Hepatocyte (in vitro differentiated cells): Measurements from ENCODE around the gene B3GAT1. TPM values are rescaled to one million over a fixed set of nuclear protein-coding genes. Genes with fewer than 3 reads are reported as not detected.
A peak's percentile ranks its signal among the peaks of the same experiment; 100 is the strongest.

Experiments
- DNase-seq: peaks from one replicate; pipeline ENCODE4 v3.0.0-alpha.2; 2016; ENCODE audit warnings: low spot score
- H2AFZ ChIP-seq: fragments of 200-600 bp; sonication (generic); 2 replicates; pipeline ENCODE4 v1.6.0; 2016; ENCODE audit warnings: antibody characterized with exemption, mild to moderate bottlenecking
- H3K27ac ChIP-seq: fragments of 200-600 bp; sonication (generic); 2 replicates; pipeline ENCODE4 v1.5.1; 2016; ENCODE audit warnings: mild to moderate bottlenecking
- H3K27me3 ChIP-seq: fragments of 200-600 bp; sonication (generic); 2 replicates; pipeline ENCODE4 v1.6.1; 2016
- H3K36me3 ChIP-seq: fragments of 200-600 bp; sonication (generic); replicated peaks from 2 replicates; pipeline ENCODE4 v1.5.1; 2016; ENCODE audit warnings: low read depth; ENCODE audit not compliant: insufficient read depth
- H3K4me1 ChIP-seq: fragments of 200-600 bp; sonication (generic); 2 replicates; pipeline ENCODE4 v1.5.1; 2016; ENCODE audit warnings: mild to moderate bottlenecking, moderate library complexity; ENCODE audit not compliant: insufficient read depth
- H3K4me2 ChIP-seq: fragments of 200-600 bp; sonication (generic); 2 replicates; pipeline ENCODE4 v1.6.0; 2016
- H3K4me3 ChIP-seq: fragments of 200-600 bp; sonication (generic); 2 replicates; pipeline ENCODE4 v1.5.1; 2016; ENCODE audit warnings: mild to moderate bottlenecking
- H3K79me2 ChIP-seq: fragments of 200-600 bp; sonication (generic); 2 replicates; pipeline ENCODE4 v1.6.0; 2017; ENCODE audit warnings: mild to moderate bottlenecking
- H3K9me2 ChIP-seq: fragments of 200-600 bp; sonication (generic); replicated peaks from 2 replicates; pipeline ENCODE4 v1.6.0; 2017; ENCODE audit warnings: mild to moderate bottlenecking; ENCODE audit not compliant: insufficient read depth
- H3K9me3 ChIP-seq: fragments of 200-600 bp; sonication (generic); 2 replicates; pipeline ENCODE4 v1.5.1; 2016; ENCODE audit warnings: low read depth, mild to moderate bottlenecking
- H4K20me1 ChIP-seq: fragments of 200-600 bp; sonication (generic); 2 replicates; pipeline ENCODE4 v1.6.0; 2016; ENCODE audit warnings: mild to moderate bottlenecking; ENCODE audit not compliant: insufficient read depth, poor library complexity, severe bottlenecking
- EZH2 ChIP-seq: fragments of 200-600 bp; sonication (generic); IDR thresholded peaks from 2 replicates; pipeline ENCODE4 v1.6.1; 2016; ENCODE audit warnings: antibody characterized with exemption, mild to moderate bottlenecking, borderline replicate concordance
- EZH2phosphoT487 ChIP-seq: fragments of 200-600 bp; sonication (generic); IDR thresholded peaks from one replicate; pipeline ENCODE4 v1.6.1; 2018; ENCODE audit warnings: antibody characterized with exemption, mild to moderate bottlenecking, low read depth, moderate library complexity; ENCODE audit not compliant: unreplicated experiment, severe bottlenecking
- WGBS: methylation state at CpG from one replicate; pipeline ENCODE4 v1.1.6; 2016; ENCODE audit warnings: low lambda C conversion rate; ENCODE audit errors: missing lambda C conversion rate; 5-methylcytosine and 5-hydroxymethylcytosine counted together
- polyA plus RNA-seq: library from polyadenylated mRNA; unstranded; fragments of >200 nt; fragmentation: Nextera tagmentation; extraction: Ambion mirVana; gene quantifications from 2 replicates; pipeline ENCODE4 v1.2.1, GENCODE V29; 2016
- total RNA-seq: library from RNA; depleted of rRNA; stranded (reverse); fragments of >200 nt; gene quantifications from 2 replicates; pipeline ENCODE4 v1.2.3, GENCODE V29; 2014
- TF ChIP-seq, protein P1 (sequence below): fragments of 200-600 bp; sonication (generic); IDR thresholded peaks from 2 replicates; pipeline ENCODE4 v1.5.1; 2016; ENCODE audit warnings: antibody characterized with exemption, mild to moderate bottlenecking; ENCODE audit not compliant: poor library complexity

The B3GAT1 gene
- total and polyA plus RNA-seq, 2 experiments from 2014 or later = 0.17 to 0.40 TPM

- TF ChIP-seq EZH2 = no peak
- TF ChIP-seq EZH2phosphoT487 = no peak
- TF ChIP-seq, protein P1, sequence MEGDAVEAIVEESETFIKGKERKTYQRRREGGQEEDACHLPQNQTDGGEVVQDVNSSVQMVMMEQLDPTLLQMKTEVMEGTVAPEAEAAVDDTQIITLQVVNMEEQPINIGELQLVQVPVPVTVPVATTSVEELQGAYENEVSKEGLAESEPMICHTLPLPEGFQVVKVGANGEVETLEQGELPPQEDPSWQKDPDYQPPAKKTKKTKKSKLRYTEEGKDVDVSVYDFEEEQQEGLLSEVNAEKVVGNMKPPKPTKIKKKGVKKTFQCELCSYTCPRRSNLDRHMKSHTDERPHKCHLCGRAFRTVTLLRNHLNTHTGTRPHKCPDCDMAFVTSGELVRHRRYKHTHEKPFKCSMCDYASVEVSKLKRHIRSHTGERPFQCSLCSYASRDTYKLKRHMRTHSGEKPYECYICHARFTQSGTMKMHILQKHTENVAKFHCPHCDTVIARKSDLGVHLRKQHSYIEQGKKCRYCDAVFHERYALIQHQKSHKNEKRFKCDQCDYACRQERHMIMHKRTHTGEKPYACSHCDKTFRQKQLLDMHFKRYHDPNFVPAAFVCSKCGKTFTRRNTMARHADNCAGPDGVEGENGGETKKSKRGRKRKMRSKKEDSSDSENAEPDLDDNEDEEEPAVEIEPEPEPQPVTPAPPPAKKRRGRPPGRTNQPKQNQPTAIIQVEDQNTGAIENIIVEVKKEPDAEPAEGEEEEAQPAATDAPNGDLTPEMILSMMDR = no peak
- H3K4me2 ChIP-seq = peak overlapping the region; percentile 100
- H3K79me2 ChIP-seq = no peaks in the 10 kb centered on the region
- H3K9me2 ChIP-seq = no peaks in the 10 kb centered on the region
- peak overlapping the region; percentile 39 for H3K4me3 ChIP-seq
- WGBS = 39% methylated on average over 22 of the region's 22 CpGs
- no peak for DNase-seq
- H3K4me1 ChIP-seq = peaks cover 9% of the 10 kb centered on the region
- H2AFZ ChIP-seq = peak overlapping the region; percentile 52
- no peaks in the 10 kb centered on the region for H3K36me3 ChIP-seq
- peaks cover 20% of the 10 kb centered on the region for H3K27me3 ChIP-seq
- H4K20me1 ChIP-seq = no peaks in the 10 kb centered on the region
- no peaks in the 10 kb centered on the region for H3K9me3 ChIP-seq
- no peak overlapping the region for H3K27ac ChIP-seq
Measured at GRCh38 chr11:134330611-134331353, 81.3 kb downstream of the B3GAT1 start.

Other genes starting within 250 kb of the B3GAT1 start
- gene NCAPD3, start 188.3 kb downstream of the B3GAT1 start, total RNA-seq = 9.5 and 16.5 TPM in 2 replicates
- gene NCAPD3, start 188.3 kb downstream of the B3GAT1 start, polyA plus RNA-seq = 5.8 and 8.8 TPM in 2 replicates
- gene VPS26B, start 187.6 kb downstream of the B3GAT1 start, total RNA-seq = 25.7 and 28.2 TPM in 2 replicates
- gene VPS26B, start 187.6 kb downstream of the B3GAT1 start, polyA plus RNA-seq = 29.5 and 37.3 TPM in 2 replicates
- 42.3 and 45.7 TPM in 2 replicates for gene THYN1, start 158.9 kb downstream of the B3GAT1 start, total RNA-seq
- gene THYN1, start 158.9 kb downstream of the B3GAT1 start, polyA plus RNA-seq = 56.4 and 59.8 TPM in 2 replicates
- gene ACAD8, start 158.7 kb downstream of the B3GAT1 start, total RNA-seq = 18.9 and 22.6 TPM in 2 replicates
- gene ACAD8, start 158.7 kb downstream of the B3GAT1 start, polyA plus RNA-seq = 19.6 and 21.6 TPM in 2 replicates
- gene GLB1L3, start 135.9 kb downstream of the B3GAT1 start, total RNA-seq = 0.17 TPM in 1 of 2 replicates, not detected in the other
- gene GLB1L3, start 135.9 kb downstream of the B3GAT1 start, polyA plus RNA-seq = not detected in 2 replicates
- 3.7 and 3.9 TPM in 2 replicates for gene GLB1L2, start 80.3 kb downstream of the B3GAT1 start, total RNA-seq
- 3.3 and 7.1 TPM in 2 replicates for gene GLB1L2, start 80.3 kb downstream of the B3GAT1 start, polyA plus RNA-seq